Left lung (tissue), 10 donors: ENCODE data around the gene XRN2. TPM values are rescaled to one million over a fixed set of nuclear protein-coding genes. Genes with fewer than 3 reads are reported as not detected.

Experiments
- ATAC-seq: fragments of 200-7000 bp; cut with Tn5 transposase; one replicate; pipeline ENCODE4 v1.9.1; 2020; ENCODE audit warnings: moderate library complexity
- DNase-seq, 4 donors: peaks; one replicate each; pipeline ENCODE4 v3.0.0-alpha.2; 2013 to 2020
- H3K27ac ChIP-seq, 2 donors: fragments of 200-600 bp; sonication (generic) in 1 of 2; one replicate each; pipeline versions ENCODE4 v1.5.0 to v1.8.0; 2020 to 2021
- H3K27me3 ChIP-seq, 2 donors: fragments of 200-600 bp; sonication (generic) in 1 of 2; one replicate each; pipeline versions ENCODE4 v1.5.0 to v1.8.0; 2020 to 2021
- H3K36me3 ChIP-seq, 2 donors: fragments of 200-600 bp; sonication (generic) in 1 of 2; one replicate each; pipeline versions ENCODE4 v1.5.0 to v1.8.0; 2020 to 2021
- H3K4me1 ChIP-seq, 2 donors: fragments of 200-600 bp; one replicate each; pipeline ENCODE4 v1.8.0; 2021
- H3K4me3 ChIP-seq, 2 donors: fragments of 200-600 bp; sonication (generic) in 1 of 2; one replicate each; pipeline versions ENCODE4 v1.5.0 to v1.8.0; 2020 to 2021; ENCODE audit warnings: mild to moderate bottlenecking in 1 of 2
- H3K9me3 ChIP-seq, 2 donors: fragments of 200-600 bp; sonication (generic) in 1 of 2; one replicate each; pipeline versions ENCODE4 v1.5.0 to v1.8.0; 2020 to 2021
- intact Hi-C, 2 donors: fragments of 100-400 bp; cut with DNase I; formaldehyde crosslinking; loops; one replicate each; pipeline versions ENCODE4 v1.11.2 to v1.14.2; 2022
- polyA plus RNA-seq, 6 donors: library from polyadenylated mRNA; unstranded; fragments of 120-200 nt; gene quantifications; one replicate each; pipeline ENCODE4 v1.2.1, GENCODE V29; 2013; ENCODE audit not compliant: insufficient read length in 6 of 6
- total RNA-seq, 2 donors: library from RNA; stranded (reverse); fragmentation: NEBNext Ultra II Directional; extraction: Animal tissue kit (Norgen Biotek cat#: 25700); gene quantifications; one replicate each; pipeline ENCODE4 v1.2.1, GENCODE V29; 2021
- TF ChIP-seq, protein P1 (sequence below), 2 donors: fragments of 200-600 bp; sonication (generic) in 1 of 2; IDR thresholded peaks; one replicate each; pipeline versions ENCODE4 v1.5.0 to v1.8.0; 2021; ENCODE audit warnings: antibody characterized with exemption in 2 of 2
- donor health status: DM: no; HTN: yes; CAD: no.
- donor health status: DM: no; HTN: no; CAD: no.

XRN2 gene
- total and polyA plus RNA-seq, 8 donors: 45.9 to 90.2 (median 77.8) TPM

DNA sequence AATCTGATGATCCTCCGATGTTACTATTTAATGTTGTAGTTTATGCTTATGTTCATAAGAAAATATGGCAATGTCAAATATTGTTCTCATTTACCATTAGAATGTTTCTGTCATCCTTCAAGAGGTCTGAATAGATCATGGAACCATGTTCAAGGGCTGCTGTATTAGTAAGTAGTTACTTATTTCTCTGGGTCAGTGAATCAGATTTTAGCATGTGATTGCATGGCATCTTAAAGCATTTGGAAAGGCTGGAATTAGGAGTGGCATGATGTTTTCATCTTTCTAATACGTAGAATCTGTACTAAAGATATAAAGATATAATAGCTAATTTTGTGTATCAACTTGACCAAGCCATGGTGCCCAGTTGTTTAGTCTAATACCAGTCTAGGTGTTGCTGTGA lies 134.7 kb downstream of the XRN2 start:
- H3K36me3 ChIP-seq: no peaks in the 10 kb centered on the region
- DNase-seq: no peak
- TF ChIP-seq, protein P1, sequence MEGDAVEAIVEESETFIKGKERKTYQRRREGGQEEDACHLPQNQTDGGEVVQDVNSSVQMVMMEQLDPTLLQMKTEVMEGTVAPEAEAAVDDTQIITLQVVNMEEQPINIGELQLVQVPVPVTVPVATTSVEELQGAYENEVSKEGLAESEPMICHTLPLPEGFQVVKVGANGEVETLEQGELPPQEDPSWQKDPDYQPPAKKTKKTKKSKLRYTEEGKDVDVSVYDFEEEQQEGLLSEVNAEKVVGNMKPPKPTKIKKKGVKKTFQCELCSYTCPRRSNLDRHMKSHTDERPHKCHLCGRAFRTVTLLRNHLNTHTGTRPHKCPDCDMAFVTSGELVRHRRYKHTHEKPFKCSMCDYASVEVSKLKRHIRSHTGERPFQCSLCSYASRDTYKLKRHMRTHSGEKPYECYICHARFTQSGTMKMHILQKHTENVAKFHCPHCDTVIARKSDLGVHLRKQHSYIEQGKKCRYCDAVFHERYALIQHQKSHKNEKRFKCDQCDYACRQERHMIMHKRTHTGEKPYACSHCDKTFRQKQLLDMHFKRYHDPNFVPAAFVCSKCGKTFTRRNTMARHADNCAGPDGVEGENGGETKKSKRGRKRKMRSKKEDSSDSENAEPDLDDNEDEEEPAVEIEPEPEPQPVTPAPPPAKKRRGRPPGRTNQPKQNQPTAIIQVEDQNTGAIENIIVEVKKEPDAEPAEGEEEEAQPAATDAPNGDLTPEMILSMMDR (IDR thresholded peaks at IDR 0.05): no peak
- H3K9me3 ChIP-seq: no peaks in the 10 kb centered on the region
- peaks cover 0 to 35% of the 10 kb centered on the region in 2 donors for H3K27me3 ChIP-seq
- no peak overlapping the region for H3K27ac ChIP-seq
- H3K4me1 ChIP-seq: no peaks in the 10 kb centered on the region
- no peak overlapping the region for H3K4me3 ChIP-seq
- intact Hi-C loops: no loop called here
- ATAC-seq: no peak

Other genes with a start within 250 kb of the XRN2 start
- gene LINC00237, start 197.0 kb upstream of the XRN2 start, total RNA-seq: not detected
- gene LINC00237, start 197.0 kb upstream of the XRN2 start, polyA plus RNA-seq: not detected
- 10 to 100 TPM; 10.4 to 20.5 TPM for gene KIZ, start 177.2 kb upstream of the XRN2 start, total RNA-seq
- gene KIZ, start 177.2 kb upstream of the XRN2 start, polyA plus RNA-seq: 10 to 100 TPM; 23.1 to 30.6 (median 27.9) TPM
- not detected for gene NKX2-4, start 94.2 kb downstream of the XRN2 start, total RNA-seq
- not detected for gene NKX2-4, start 94.2 kb downstream of the XRN2 start, polyA plus RNA-seq
- gene NKX2-2, start 210.7 kb downstream of the XRN2 start, total RNA-seq: not detected
- under 1 TPM; 0.11 to 0.24 (median 0.15) TPM for gene NKX2-2, start 210.7 kb downstream of the XRN2 start, polyA plus RNA-seq